Measurements from ENCODE around the gene DBNL.

DNA sequence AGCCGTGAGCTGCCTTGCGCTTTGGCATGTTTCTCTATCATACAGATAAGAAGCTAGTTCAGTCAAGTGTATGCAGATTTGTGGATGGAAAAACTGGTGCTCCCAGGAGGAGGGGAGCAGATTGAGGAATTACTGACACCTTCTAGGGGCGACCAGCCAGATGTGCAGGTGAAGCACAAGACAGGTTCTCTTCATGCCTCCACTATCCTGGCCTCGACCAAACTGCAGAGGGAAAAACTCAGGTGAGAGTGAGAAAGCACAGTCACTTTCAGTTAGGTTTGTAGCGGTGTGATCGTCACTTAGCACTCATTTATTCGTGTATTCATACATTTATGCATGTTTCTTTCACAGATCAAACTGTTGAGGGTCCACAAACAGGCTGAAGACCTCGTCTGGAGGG lies 600 bp upstream of the DBNL start:
- TF ChIP-seq CTCF (IDR thresholded peaks at IDR 0.05; ENCODE audit: insufficient read depth, low read depth, low read length) (no peak), EZH2 (IDR thresholded peaks at IDR 0.05; ENCODE audit: insufficient read depth, low read length) (no peak)

All from astrocyte (in vitro differentiated cells and primary cell).